Heart left ventricle (tissue), 16 donors: ENCODE results near the gene ZBTB39. TPM values are rescaled to one million over a fixed set of nuclear protein-coding genes. Genes with fewer than 3 reads are reported as not detected.
"Not testable (repeated sequence)": the region's sequence is repeated elsewhere in the genome, so short reads cannot be mapped to it uniquely, and the experiment has no call there.

Experiments used
- ATAC-seq, 4 donors: fragments of 200-7000 bp; cut with Tn5 transposase; one replicate each; pipeline ENCODE4 v1.9.1; 2020 to 2022; ENCODE audit warnings: moderate library complexity in 4 of 4, mild to moderate bottlenecking in 3 of 4, moderate number of reproducible peaks in 1 of 4
- DNase-seq, 5 donors: peaks; one replicate each; pipeline ENCODE4 v3.0.0-alpha.2; 2020
- H3K27ac ChIP-seq, 12 donors: fragments of 200-600 bp; sonication (generic) in 4 of 12; one replicate each; pipeline versions ENCODE4 v1.5.0 to v1.8.0; 2016 to 2022; ENCODE audit warnings: mild to moderate bottlenecking in 2 of 12
- H3K27me3 ChIP-seq, 9 donors: fragments of 200-600 bp; sonication (generic) in 2 of 9; one replicate each; pipeline versions ENCODE4 v1.5.1 to v1.8.0; 2016 to 2022; ENCODE audit warnings: mild to moderate bottlenecking in 3 of 9
- H3K36me3 ChIP-seq, 9 donors: fragments of 200-600 bp; sonication (generic) in 2 of 9; one replicate each; pipeline versions ENCODE4 v1.5.0 to v1.8.0; 2018 to 2022; ENCODE audit warnings: mild to moderate bottlenecking in 2 of 9
- H3K4me1 ChIP-seq, 12 donors: fragments of 200-600 bp; sonication (generic) in 4 of 12; one replicate each; pipeline versions ENCODE4 v1.5.0 to v1.8.0; 2016 to 2022; ENCODE audit warnings: mild to moderate bottlenecking in 3 of 12
- H3K4me3 ChIP-seq, 12 donors: fragments of 200-600 bp; sonication (generic) in 4 of 12; one replicate each; pipeline versions ENCODE4 v1.5.0 to v1.8.0; 2017 to 2022; ENCODE audit warnings: mild to moderate bottlenecking in 9 of 12, moderate library complexity in 4 of 12
- H3K9me3 ChIP-seq, 12 donors: fragments of 200-600 bp; sonication (generic) in 4 of 12; one replicate each; pipeline versions ENCODE4 v1.5.0 to v1.8.0; 2016 to 2022; ENCODE audit warnings: mild to moderate bottlenecking in 1 of 12
- CTCF ChIP-seq, 12 donors: fragments of 200-600 bp; sonication (generic) in 4 of 12; IDR thresholded peaks; one replicate each; pipeline versions ENCODE4 v1.5.0 to v1.8.0; 2018 to 2022; ENCODE audit warnings: antibody characterized with exemption in 12 of 12, mild to moderate bottlenecking in 5 of 12
- POLR2A ChIP-seq, 2 donors: fragments of 450-650 bp; IDR thresholded peaks; one replicate each; pipeline ENCODE4 v1.6.1; 2017; ENCODE audit warnings: antibody characterized with exemption in 2 of 2, mild to moderate bottlenecking in 2 of 2, moderate library complexity in 2 of 2
- WGBS, 4 donors: extraction: QIAGEN DNeasy Blood & Tissue Kit in 2 of 4; methylation state at CpG; one replicate each; pipeline versions ENCODE4 v1.1.5 to v1.1.7; 2013 to 2018; 5-methylcytosine and 5-hydroxymethylcytosine counted together
- intact Hi-C, 10 donors: fragments of 100-400 bp; cut with DNase I; formaldehyde crosslinking; loops; one replicate each; pipeline versions ENCODE4 v1.11.1 to v1.14.2; 2022
- polyA plus RNA-seq, 2 donors: library from polyadenylated mRNA; stranded (reverse); fragments of 200-250 nt; gene quantifications; one replicate each; pipeline ENCODE4 v1.2.3, GENCODE V29; 2013
- total RNA-seq, 9 donors: library from RNA; depleted of rRNA in 2 of 9; stranded (reverse); fragments of >200 nt in 2 of 9; fragmentation: NEBNext Ultra II Directional in 3 of 9; extraction: Animal tissue kit (Norgen Biotek cat#: 25700) in 3 of 9; gene quantifications; one replicate each; pipeline versions ENCODE4 v1.1.0 to v1.2.4, GENCODE V29; 2016 to 2023
- donor health status: ischemic (EF 13 %, LVEDD 7.1; RV severe dilation, severe dysfunction).
- donor health status: healthy with polysubstance abuse.
- donor health status: DM: no; HTN: yes; CAD: no.
- donor health status: DM: no; HTN: no; CAD: no.
- donor health status: ischemic (EF 25% LVEDD 6.9; RV normal size, moderate dysfunction).
- donor health status: ischemic (EF 25% LVEDD 5.7; RV mildly dilated, moderate dysfunction).
- donor health status: healthy.
- donor health status: DM: yes; HTN: yes; CAD: no.
- donor health status: ischemic (EF 35%, LVEDD 5.7; RV mildly dilated, moderate dysfunction).
- donor health status: nonischemic (EF 11% LVEDD 7.7; RV severe dilation, severe dysfunction).
- donor health status: DM: yes; HTN: yes; CAD: no.
- donor health status: PGD.
- donor health status: ischemic (EF 29% LVEDD 5.4; RV normal size, mild dysfunction).
- donor health status: nonischemic (EF 23%, LVEDD 6.1; RV moderate dilation, normal function).

ZBTB39 gene
- total and polyA plus RNA-seq, 11 donors: 1.5 to 4.5 (median 3.3) TPM

- Histone ChIP-seq H3K4me3 (no peak overlapping the region), H3K4me1 (peaks cover 4 to 14% (median 11%) of the 10 kb centered on the region in 12 donors), H3K9me3 (no peaks in the 10 kb centered on the region), H3K27ac (no peak overlapping the region), H3K36me3 (no peaks in the 10 kb centered on the region), H3K27me3 (no peaks in the 10 kb centered on the region)
- no peak for ATAC-seq
- 74 to 98% (median 88%) methylated on average over 4 of the region's 4 CpGs for WGBS, 4 donors
- DNase-seq: no peak
- TF ChIP-seq CTCF (IDR thresholded peaks at IDR 0.05): no peak
- intact Hi-C loops: no loop called here
Measured at GRCh38 chr12:56983386-56983785, 23.0 kb downstream of the ZBTB39 start.

GRCh38 chr12:56982578-56983236 lies 23.6 kb downstream of the ZBTB39 start:
- intact Hi-C loops: not testable (repeated sequence)
- 73 to 100% (median 92%) methylated on average over 2 to 3 of the region's 3 CpGs for WGBS, 4 donors

GRCh38 chr12:56980941-56981530 lies 25.3 kb downstream of the ZBTB39 start:
- no peak for ATAC-seq
- Histone ChIP-seq H3K27me3 (no peaks in the 10 kb centered on the region), H3K4me1 (no peaks in the 10 kb centered on the region), H3K9me3 (no peaks in the 10 kb centered on the region), H3K4me3 (no peak overlapping the region), H3K27ac (no peak overlapping the region), H3K36me3 (no peaks in the 10 kb centered on the region)
- 93 to 97% (median 95%) methylated on average over 4 of the region's 4 CpGs for WGBS, 4 donors
- TF ChIP-seq POLR2A (IDR thresholded peaks at IDR 0.05): no peak
- no peak for TF ChIP-seq CTCF (IDR thresholded peaks at IDR 0.05)
- intact Hi-C loops: no loop called here
- no peak for DNase-seq

More at GRCh38 chr12:56982578-56983236, 23.6 kb downstream of the ZBTB39 start:
- not testable (repeated sequence) for H3K27ac ChIP-seq, H3K36me3 ChIP-seq, DNase-seq, H3K9me3 ChIP-seq, H3K27me3 ChIP-seq, H3K4me3 ChIP-seq, H3K4me1 ChIP-seq, ATAC-seq

GRCh38 chr12:56980268-56980667 lies 26.1 kb downstream of the ZBTB39 start:
- H3K27ac ChIP-seq: no peak overlapping the region
- H3K9me3 ChIP-seq: no peaks in the 10 kb centered on the region
- intact Hi-C loops: no loop called here
- ATAC-seq (no peak), DNase-seq (no peak)
- no peaks in the 10 kb centered on the region for H3K27me3 ChIP-seq
- 95 to 98% (median 96%) methylated on average over 6 of the region's 6 CpGs for WGBS, 4 donors
- no peak overlapping the region for H3K4me3 ChIP-seq
- no peak for TF ChIP-seq POLR2A (IDR thresholded peaks at IDR 0.05)
- no peaks in the 10 kb centered on the region for H3K36me3 ChIP-seq
- no peaks in the 10 kb centered on the region for H3K4me1 ChIP-seq

- no peak overlapping the region for H3K4me3 ChIP-seq
- intact Hi-C loops: no loop called here
- no peaks in the 10 kb centered on the region for H3K9me3 ChIP-seq
- H3K36me3 ChIP-seq: no peaks in the 10 kb centered on the region
- DNase-seq: no peak
- no peaks in the 10 kb centered on the region for H3K4me1 ChIP-seq
- WGBS, 4 donors: 93 to 100% (median 99%) methylated on average over 2 to 3 of the region's 3 CpGs
- no peak overlapping the region for H3K27ac ChIP-seq
- TF ChIP-seq POLR2A (IDR thresholded peaks at IDR 0.05) (no peak), CTCF (IDR thresholded peaks at IDR 0.05) (no peak)
- H3K27me3 ChIP-seq: no peaks in the 10 kb centered on the region
- no peak for ATAC-seq
Measured at GRCh38 chr12:56979628-56980027, 26.7 kb downstream of the ZBTB39 start.
